H1 (cell line): Measurements from ENCODE around the gene KRTAP12-3. TPM values are rescaled to one million over a fixed set of nuclear protein-coding genes. Genes with fewer than 3 reads are reported as not detected.

Source experiments
- CTCF ChIA-PET: fragments of 300-600 bp; sonication (Branson Sonifier 250); formaldehyde crosslinking; loops from one replicate; lab custom pipeline; 2021; ENCODE audit not compliant: partially characterized antibody; lab: Charles Lee
- POLR2A ChIA-PET: fragments of 300-600 bp; sonication (Branson Sonifier 250); formaldehyde crosslinking; loops from one replicate; lab custom pipeline; 2021; ENCODE audit warnings: inconsistent platforms; ENCODE audit not compliant: partially characterized antibody; lab: Charles Lee
- DNase-seq, 2 experiments: peaks; one replicate each; pipeline versions ENCODE4 v3.0.0 to v3.0.0-alpha.2; 2010 to 2022; ENCODE audit warnings: low spot score in 2 of 2, low read depth in 1 of 2, mixed read lengths in 1 of 2
- FAIRE-seq: peaks from 2 replicates; lab custom pipeline; 2011; peaks lifted over from hg19 to GRCh38; lab: Jason Lieb, UNC
- H2AFZ ChIP-seq: 2 replicates; pipeline ENCODE4 v1.8.1; 2012; ENCODE audit warnings: low read length, inconsistent platforms
- H2AK5ac ChIP-seq: 2 replicates; pipeline ENCODE4 v1.6.1; 2013; ENCODE audit warnings: low read depth, low read length
- H2BK120ac ChIP-seq: replicated peaks from 2 replicates; pipeline ENCODE3; 2013; ENCODE audit warnings: low read depth, low read length, inconsistent platforms
- H2BK12ac ChIP-seq: 2 replicates; pipeline ENCODE4 v1.6.1; 2013; ENCODE audit warnings: low read depth, low read length
- H2BK15ac ChIP-seq: 2 replicates; pipeline ENCODE4 v1.6.1; 2013; ENCODE audit warnings: low read length
- H2BK20ac ChIP-seq: 2 replicates; pipeline ENCODE4 v1.6.1; 2013; ENCODE audit warnings: low read length
- H2BK5ac ChIP-seq: 2 replicates; pipeline ENCODE4 v1.6.1; 2013; ENCODE audit warnings: low read depth, low read length
- H3K14ac ChIP-seq: 2 replicates; pipeline ENCODE4 v1.6.1; 2013; ENCODE audit warnings: inconsistent platforms; ENCODE audit not compliant: insufficient read length
- H3K18ac ChIP-seq: 2 replicates; pipeline ENCODE4 v1.6.1; 2013; ENCODE audit warnings: low read length; ENCODE audit errors: extremely low read depth
- H3K23ac ChIP-seq: 2 replicates; pipeline ENCODE4 v1.6.1; 2013; ENCODE audit warnings: inconsistent platforms; ENCODE audit not compliant: insufficient read length
- H3K23me2 ChIP-seq: 2 replicates; pipeline ENCODE4 v1.6.1; 2013; ENCODE audit warnings: low read depth, low read length
- H3K27ac ChIP-seq: 2 replicates; pipeline ENCODE4 v1.6.1; 2011; ENCODE audit warnings: low read depth, low read length, inconsistent platforms
- H3K27me3 ChIP-seq, 4 experiments: replicated peaks in 1 of 4; 1 replicate in 1 of 4; 2 replicates in 3 of 4; pipeline versions ENCODE4 v1.6.1 to v1.8.1; 2011 to 2013; ENCODE audit warnings: low read length in 3 of 4, mild to moderate bottlenecking in 3 of 4, inconsistent platforms in 2 of 4, mixed read lengths in 2 of 4, moderate library complexity in 1 of 4; ENCODE audit not compliant: control insufficient read depth in 3 of 4, insufficient read depth in 3 of 4; ENCODE audit errors: extremely low read depth in 1 of 4
- H3K36me3 ChIP-seq, 4 experiments: 2 replicates each; pipeline versions ENCODE4 v1.6.1 to v1.8.1; 2011 to 2013; ENCODE audit warnings: mild to moderate bottlenecking in 4 of 4, low read length in 3 of 4, moderate library complexity in 2 of 4, control low read depth in 1 of 4, inconsistent platforms in 1 of 4; ENCODE audit not compliant: insufficient read depth in 4 of 4, control insufficient read depth in 2 of 4
- H3K4ac ChIP-seq: replicated peaks from 2 replicates; pipeline ENCODE3; 2013; ENCODE audit warnings: low read length, low read depth, mixed read lengths, inconsistent platforms; ENCODE audit not compliant: insufficient read length
- H3K4me1 ChIP-seq, 4 experiments: replicated peaks in 1 of 4; 1 replicate in 1 of 4; 2 replicates in 3 of 4; pipeline versions ENCODE4 v1.6.1 to v1.8.1; 2011 to 2013; ENCODE audit warnings: low read length in 3 of 4, inconsistent platforms in 2 of 4, mixed read lengths in 1 of 4; ENCODE audit not compliant: insufficient read depth in 4 of 4, control insufficient read depth in 3 of 4
- H3K4me2 ChIP-seq, 2 experiments: 2 replicates each; pipeline versions ENCODE4 v1.6.1 to v1.8.1; 2011 to 2013; ENCODE audit warnings: low read depth in 2 of 2, low read length in 2 of 2, control low read depth in 1 of 2, inconsistent platforms in 1 of 2, mild to moderate bottlenecking in 1 of 2; ENCODE audit not compliant: insufficient read depth in 1 of 2
- H3K4me3 ChIP-seq, 4 experiments: fragments of 200-600, 300-600 bp in 1 of 4; sonication (generic), shearing (Covaris generic), sonication (Bioruptor Twin) in 1 of 4; 2 replicates each; pipeline versions ENCODE4 v1.5.1 to v1.8.1; 2011 to 2016; ENCODE audit warnings: low read length in 4 of 4, low read depth in 3 of 4, control low read depth in 2 of 4, inconsistent platforms in 2 of 4, mild to moderate bottlenecking in 2 of 4, mixed read lengths in 1 of 4, moderate library complexity in 1 of 4; ENCODE audit not compliant: insufficient read depth in 2 of 4; ENCODE audit errors: extremely low read depth in 1 of 4
- H3K56ac ChIP-seq: replicated peaks from 2 replicates; pipeline ENCODE3; 2013; ENCODE audit warnings: low read depth, mild to moderate bottlenecking, mixed read lengths, low read length, inconsistent platforms; ENCODE audit not compliant: insufficient read length
- H3K79me1 ChIP-seq: 2 replicates; pipeline ENCODE4 v1.6.1; 2013; ENCODE audit warnings: low read depth, low read length, control low read depth
- H3K79me2 ChIP-seq, 2 experiments: 2 replicates each; pipeline versions ENCODE4 v1.6.1 to v1.8.1; 2012 to 2013; ENCODE audit warnings: low read length in 2 of 2, mild to moderate bottlenecking in 2 of 2, inconsistent platforms in 1 of 2; ENCODE audit not compliant: insufficient read depth in 2 of 2, control insufficient read depth in 1 of 2
- H3K9ac ChIP-seq, 4 experiments: replicated peaks in 1 of 4; 1 replicate in 1 of 4; 2 replicates in 3 of 4; pipeline versions ENCODE4 v1.6.1 to v1.8.1; 2011 to 2013; ENCODE audit warnings: low read depth in 3 of 4, low read length in 3 of 4, control low read depth in 2 of 4, mild to moderate bottlenecking in 2 of 4, moderate library complexity in 2 of 4, inconsistent platforms in 1 of 4; ENCODE audit errors: extremely low read depth in 1 of 4
- H3K9me3 ChIP-seq, 2 experiments: 2 replicates each; pipeline versions ENCODE4 v1.6.1 to v1.8.1; 2012 to 2013; ENCODE audit warnings: mild to moderate bottlenecking in 2 of 2, moderate library complexity in 2 of 2, control low read depth in 1 of 2, inconsistent platforms in 1 of 2, low read depth in 1 of 2, low read length in 1 of 2, mixed read lengths in 1 of 2; ENCODE audit not compliant: insufficient read depth in 2 of 2
- H4K20me1 ChIP-seq, 2 experiments: replicated peaks in 1 of 2; 2 replicates each; pipeline versions ENCODE3 to v1.8.1; 2011 to 2013; ENCODE audit warnings: inconsistent platforms in 2 of 2, low read length in 2 of 2, mild to moderate bottlenecking in 1 of 2; ENCODE audit not compliant: insufficient read depth in 2 of 2, control insufficient read depth in 1 of 2
- H4K5ac ChIP-seq: 2 replicates; pipeline ENCODE4 v1.6.1; 2013; ENCODE audit warnings: low read length, low read depth, mixed read lengths, inconsistent platforms; ENCODE audit not compliant: insufficient read length
- H4K8ac ChIP-seq: 2 replicates; pipeline ENCODE4 v1.8.0; 2013; ENCODE audit warnings: mild to moderate bottlenecking, moderate library complexity, low read length, inconsistent platforms; ENCODE audit not compliant: insufficient read depth; ENCODE audit errors: extremely low read depth
- H4K91ac ChIP-seq: replicated peaks from 2 replicates; pipeline ENCODE3; 2013; ENCODE audit warnings: low read length, mixed read lengths, inconsistent platforms; ENCODE audit not compliant: insufficient read length
- CREB1 ChIP-seq: IDR thresholded peaks from 2 replicates; pipeline ENCODE4 v1.6.1; 2012; ENCODE audit warnings: inconsistent platforms
- POLR2A ChIP-seq, 2 experiments: IDR thresholded peaks; 1 replicate in 1 of 2; 2 replicates in 1 of 2; pipeline ENCODE4 v1.6.1; 2011; ENCODE audit warnings: low read depth in 2 of 2, low read length in 2 of 2, mild to moderate bottlenecking in 2 of 2; ENCODE audit errors: control extremely low read depth in 1 of 2
- RBBP5 ChIP-seq: IDR thresholded peaks from 2 replicates; pipeline ENCODE4 v1.7.1; 2012; ENCODE audit warnings: low read depth, mild to moderate bottlenecking, inconsistent platforms, low read length, moderate library complexity, borderline replicate concordance
- TBP ChIP-seq: IDR thresholded peaks from 2 replicates; pipeline ENCODE4 v1.6.1; 2011; ENCODE audit warnings: low read depth, low read length, improper control_type of control experiment
- WGBS, 2 experiments: shearing (Covaris generic) in 1 of 2; methylation state at CpG; one replicate each; pipeline versions ENCODE4 v1.1.6 to v1.1.7; 2013 to 2015; ENCODE audit warnings: low lambda C conversion rate in 2 of 2, mixed read lengths in 2 of 2, inconsistent platforms in 1 of 2, low coverage in 1 of 2, missing lambda C conversion rate in 1 of 2; ENCODE audit not compliant: insufficient replicate concordance in 2 of 2, insufficient coverage in 1 of 2, insufficient read length in 1 of 2; ENCODE audit errors: extremely low coverage in 1 of 2, missing lambda C conversion rate in 1 of 2; 5-methylcytosine and 5-hydroxymethylcytosine counted together
- polyA plus RNA-seq, 7 experiments: library from polyadenylated mRNA; depleted of rRNA in 3 of 7; stranded (reverse) in 5 of 7; unstranded in 2 of 7; fragments of >200 nt in 5 of 7; fragments of 200-250 nt in 2 of 7; gene quantifications; 1 replicate in 5 of 7; 2 replicates in 1 of 7; 4 replicates in 1 of 7; pipeline versions ENCODE4 v1.2.1 to v1.2.3, GENCODE V29; 2011 to 2013; ENCODE audit warnings: missing spikeins in 2 of 7, mixed read lengths in 2 of 7
- total RNA-seq: library from RNA; stranded (reverse); fragmentation: NEBNext Ultra II Directional; extraction: Animal tissue kit (Norgen Biotek cat#: 25700); gene quantifications from 2 replicates; pipeline ENCODE4 v1.2.1, GENCODE V29; 2021

The KRTAP12-3 gene
- total and polyA plus RNA-seq, 2 of the 8 experiments (the other 6 are each of a cell fraction or from before 2014, with no cell fraction given), result not detected

- ChIA-PET POLR2A (no interaction called here), CTCF (interaction anchor here (0.6 to 2.5 kb wide), 7 partner anchors 8 to 396 kb away, joined by 3 to 9 read pairs (median 3); no protein-coding TSS in a partner anchor)
- no peak for DNase-seq
- Histone ChIP-seq H4K20me1 (no peaks in the 10 kb centered on the region), H2BK5ac (no peak within 1 kb of the TSS), H3K56ac (no peak within 1 kb of the TSS), H2BK15ac (0 out of 2 replicates have a peak within 1 kb of the TSS, but pooled peaks have one; percentile 46), H3K4me2 (no peak within 1 kb of the TSS; a peak in 1 of 4 replicates), H3K4me3 (no peak within 1 kb of the TSS), H2BK12ac (no peak within 1 kb of the TSS), H3K23ac (no peak within 1 kb of the TSS), H3K79me2 (no peaks in the 10 kb centered on the region), H4K91ac (no peak within 1 kb of the TSS), H3K18ac (no peak within 1 kb of the TSS; the same call in 1 of the 2 replicates), H3K9ac (no peak within 1 kb of the TSS; a peak in 1 of 7 replicates), H3K4ac (no peak within 1 kb of the TSS), H3K27ac (no peak within 1 kb of the TSS), H2BK20ac (0 out of 2 replicates have a peak within 1 kb of the TSS, but pooled peaks have one; percentile 32), H2BK120ac (no peak within 1 kb of the TSS), H3K36me3 (no peaks in the 10 kb centered on the region), H3K23me2 (no peaks in the 10 kb centered on the region), H2AK5ac (no peak within 1 kb of the TSS), H2AFZ (no peak within 1 kb of the TSS), H3K14ac (no peak within 1 kb of the TSS), H4K8ac (no peak within 1 kb of the TSS; the same call in 1 of the 2 replicates), H3K27me3 (no peaks in the 10 kb centered on the region), H3K4me1 (no peaks in the 10 kb centered on the region; a peak in 1 of 7 replicates), H4K5ac (no peak within 1 kb of the TSS), H3K9me3 (peaks cover 16% of the 10 kb centered on the region in 2 experiments), H3K79me1 (no peaks in the 10 kb centered on the region)
- TF ChIP-seq RBBP5 (no peak), CREB1 (no peak), POLR2A (IDR thresholded peaks at IDR 0.05; ENCODE audit: control extremely low read depth in 1 of 2, low read depth in 2 of 2, low read length in 2 of 2) (no peak), TBP (no peak)
- 78% methylated on average over 4 of the region's 7 CpGs; no CpG with 5 or more reads in 1 of the 2 experiments for WGBS, 2 experiments
- FAIRE-seq, result no peak
Measured at GRCh38 chr21:44626673-44627143, 31.0 kb upstream of the KRTAP12-3 start, which contains the start of gene KRTAP10-9. TSS of gene KRTAP10-9 (plus strand) at chr21:44627093. CDS start at chr21:44627172, 79 bp downstream.
